Measurements from ENCODE around the gene CHST6.
A peak's percentile ranks its signal among the peaks of the same experiment; 100 is the strongest.
"Not testable (repeated sequence)": the region's sequence is repeated elsewhere in the genome, so short reads cannot be mapped to it uniquely, and the experiment has no call there.

Gene CHST6

GRCh38 chr16:75475420-75475847 lies 19.8 kb downstream of the CHST6 start:
- no peak for DNase-seq (ENCODE audit: low read depth)

- no peak for DNase-seq (ENCODE audit: low read depth)
Measured at GRCh38 chr16:75472908-75473877, 22.0 kb downstream of the CHST6 start.

DNA sequence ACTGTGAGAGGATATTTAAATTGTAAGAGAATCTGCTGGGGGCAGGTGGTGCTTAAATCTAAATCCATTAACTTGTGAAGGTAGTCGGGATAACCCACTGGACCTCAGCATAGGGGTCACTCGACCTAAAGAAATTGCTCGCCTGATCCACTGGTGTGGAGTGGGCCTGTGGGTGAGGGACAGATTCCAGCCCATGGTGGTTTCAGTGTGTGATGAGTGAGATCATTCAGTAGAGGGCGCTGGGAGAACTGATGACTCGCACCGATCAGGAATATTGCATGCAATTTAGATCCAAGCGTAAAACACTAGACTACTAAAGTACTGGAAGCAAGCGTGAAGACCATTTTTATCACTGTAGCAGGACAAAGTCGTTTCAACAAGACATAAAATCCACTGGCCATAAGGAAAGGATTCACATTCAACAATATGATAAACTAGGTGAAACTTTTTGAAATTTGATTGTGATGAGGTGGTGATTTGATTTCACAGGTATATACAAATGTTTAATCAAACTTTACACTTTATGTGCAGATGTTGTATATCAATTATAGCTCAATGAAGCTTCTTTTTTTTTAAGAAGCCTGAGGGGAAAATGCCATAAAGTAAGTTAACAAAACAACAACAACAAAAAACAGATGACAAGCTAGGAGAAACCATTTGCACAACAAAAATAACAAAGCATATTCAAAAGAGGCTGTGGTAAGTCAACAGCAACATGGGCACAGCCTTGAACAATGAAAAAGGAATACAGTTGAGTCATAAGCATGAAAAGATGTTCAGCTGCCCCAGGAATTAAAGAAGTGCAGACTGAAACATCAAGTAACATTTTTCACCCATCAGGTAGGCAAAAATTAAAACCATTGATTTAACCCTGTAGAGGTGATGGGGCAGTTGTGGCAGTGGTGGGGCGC lies 23.3 kb downstream of the CHST6 start:
- no peak for DNase-seq (ENCODE audit: low read depth)

- DNase-seq (ENCODE audit: low read depth) = no peak
Measured at GRCh38 chr16:75466760-75467159, 28.5 kb downstream of the CHST6 start.

- DNase-seq (ENCODE audit: low read depth) = peak; percentile 99
Measured at GRCh38 chr16:75464122-75464918, 30.9 kb downstream of the CHST6 start, which contains the start of gene TMEM170A. Gene TMEM170A (minus strand): TSS chr16:75464689. CDS start chr16:75464600, 89 bp downstream.

DNA sequence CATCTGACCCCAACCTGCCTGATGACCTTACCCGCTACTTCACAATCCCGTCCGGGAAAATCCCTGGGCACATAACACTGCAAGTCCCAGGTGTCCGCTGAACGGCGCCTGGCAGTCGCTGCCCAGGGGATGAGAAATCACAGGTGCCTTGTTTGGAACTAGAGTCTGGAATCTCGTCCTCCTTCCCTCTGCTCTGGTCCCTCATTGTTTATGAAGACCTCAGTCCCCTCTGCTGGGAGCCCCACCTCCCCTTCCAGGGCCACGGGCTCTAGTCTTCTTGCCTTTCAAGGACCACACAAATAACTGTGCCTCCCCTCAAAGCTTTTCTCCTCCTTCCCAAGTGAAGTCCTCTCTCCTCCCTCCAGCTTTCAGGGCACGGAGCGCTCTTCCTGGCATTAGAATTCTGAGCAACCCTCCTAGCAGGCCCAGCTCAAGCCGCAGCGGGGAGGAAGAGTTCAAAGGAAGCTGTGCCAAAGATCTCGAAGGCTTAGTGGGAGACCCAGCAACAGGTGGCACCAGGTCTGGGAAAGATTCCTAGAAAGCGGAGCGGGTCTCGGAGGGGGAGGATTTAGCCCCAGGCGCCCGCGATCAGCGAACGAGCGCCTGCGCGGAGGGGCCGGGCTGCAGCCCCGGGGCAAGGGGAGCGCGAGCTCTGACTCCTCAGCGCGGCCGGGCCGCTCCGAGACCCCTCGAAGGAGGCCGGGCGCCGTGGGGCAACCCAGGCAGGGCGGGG lies 31.7 kb downstream of the CHST6 start:
- peak; percentile 16 for DNase-seq (ENCODE audit: low read depth)

DNA sequence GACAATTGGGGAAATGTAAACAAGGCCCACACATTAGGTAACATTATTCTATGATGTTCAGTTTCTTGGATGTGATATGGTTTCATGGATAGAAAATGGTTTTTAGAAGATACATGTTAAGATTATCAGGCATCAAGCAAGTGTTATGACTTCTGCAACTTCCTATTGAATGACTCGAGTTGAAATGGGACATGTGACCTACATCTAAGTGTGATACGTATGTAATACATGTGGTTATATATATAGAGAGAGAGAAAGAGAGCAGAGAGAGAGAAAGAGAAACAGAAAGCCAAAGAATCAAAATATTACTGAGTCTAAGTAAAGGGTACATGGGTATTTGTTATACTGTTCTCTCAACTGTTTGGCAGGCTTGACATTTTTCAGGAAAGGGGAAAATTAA lies 32.4 kb downstream of the CHST6 start:
- DNase-seq (ENCODE audit: low read depth) = no peak

DNA sequence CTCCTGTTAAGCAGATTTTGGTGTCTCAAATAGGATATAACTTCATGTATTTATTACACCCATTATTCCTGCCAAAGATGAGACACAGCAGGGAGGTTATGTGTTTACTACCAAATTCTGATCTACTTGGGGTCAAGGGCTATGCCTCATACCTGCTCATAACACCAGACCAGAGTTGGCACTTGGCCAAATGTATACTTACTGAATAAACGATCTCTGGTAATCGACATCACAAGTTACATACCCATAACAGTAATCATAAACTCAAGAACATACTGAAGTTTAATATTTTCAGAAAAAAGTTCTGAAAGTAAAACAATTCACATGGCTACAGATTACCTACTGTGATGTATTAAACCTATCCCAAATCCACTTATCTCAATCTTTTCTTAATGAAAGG lies 33.7 kb downstream of the CHST6 start:
- DNase-seq (ENCODE audit: low read depth) = no peak

GRCh38 chr16:75460446-75460845 lies 34.8 kb downstream of the CHST6 start:
- DNase-seq (ENCODE audit: low read depth) = no peak

GRCh38 chr16:75459691-75460090 lies 35.5 kb downstream of the CHST6 start:
- no peak for DNase-seq (ENCODE audit: low read depth)

GRCh38 chr16:75458439-75458838 lies 36.8 kb downstream of the CHST6 start:
- DNase-seq (ENCODE audit: low read depth) = no peak

DNA sequence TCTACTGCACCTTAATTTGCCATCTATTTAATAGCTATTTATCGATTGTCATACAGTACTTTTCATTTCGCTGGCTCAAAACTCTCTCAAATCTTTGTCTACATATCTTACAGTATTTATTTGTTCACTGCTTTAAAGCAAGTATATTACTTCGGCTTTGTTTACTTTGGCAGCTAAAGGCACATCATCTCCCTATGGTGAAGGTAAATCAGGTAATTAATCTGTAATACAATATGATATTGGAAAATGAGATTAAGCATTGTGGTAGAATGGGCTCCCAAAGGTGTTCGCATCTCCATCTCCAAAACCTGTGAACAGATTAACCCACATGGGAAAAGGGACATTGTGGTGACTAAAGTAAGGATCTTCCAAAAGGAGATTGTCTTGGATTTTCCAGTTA lies 37.2 kb downstream of the CHST6 start:
- no peak for DNase-seq (ENCODE audit: low read depth)

- DNase-seq (ENCODE audit: low read depth) = no peak
Measured at GRCh38 chr16:75457485-75458021, 37.7 kb downstream of the CHST6 start.

DNA sequence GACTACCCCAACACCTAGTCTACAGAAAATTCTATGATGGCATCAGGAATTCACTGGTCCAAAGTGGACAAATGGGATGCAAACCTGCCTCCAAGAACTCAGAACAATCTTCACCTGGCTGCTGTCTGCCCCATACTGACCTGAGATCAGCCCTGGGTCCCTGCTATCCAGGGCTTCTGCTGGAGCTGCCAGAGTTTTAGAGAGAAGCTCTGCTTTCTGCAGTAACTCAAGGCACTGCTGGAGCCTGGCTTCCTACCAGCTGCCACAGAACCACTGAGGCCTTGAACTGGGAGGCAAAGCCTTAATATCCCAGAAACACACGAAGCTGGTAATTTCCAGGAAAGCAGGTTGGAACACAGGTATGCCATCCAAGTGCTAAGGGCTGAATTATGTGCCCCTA lies 38.3 kb downstream of the CHST6 start:
- no peak for DNase-seq (ENCODE audit: low read depth)

- DNase-seq (ENCODE audit: low read depth) = not testable (repeated sequence)
Measured at GRCh38 chr16:75456486-75456885, 38.8 kb downstream of the CHST6 start.

DNA sequence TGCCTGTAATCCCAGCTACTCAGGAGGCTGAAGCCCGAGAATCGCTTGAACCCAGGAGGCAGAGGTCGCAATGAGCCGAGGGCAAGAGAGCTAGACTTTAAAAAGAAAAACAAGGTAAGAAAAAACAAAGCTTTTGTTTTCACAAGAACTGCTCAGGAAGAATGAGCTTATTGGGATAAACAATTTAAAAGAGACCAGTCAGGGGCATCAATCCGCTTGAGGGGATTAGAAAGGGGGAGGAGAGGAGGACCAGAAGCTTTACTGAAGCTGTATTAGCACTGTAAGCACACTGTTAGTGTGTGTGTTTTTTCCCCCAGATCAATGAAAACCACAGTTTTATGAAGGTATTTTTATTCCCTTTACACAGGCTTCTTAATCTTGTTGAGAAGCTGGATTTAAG lies 39.6 kb downstream of the CHST6 start:
- DNase-seq (ENCODE audit: low read depth) = no peak

- no peak for DNase-seq (ENCODE audit: low read depth)
Measured at GRCh38 chr16:75452464-75453190, 42.6 kb downstream of the CHST6 start.

- DNase-seq (ENCODE audit: low read depth) = no peak
Measured at GRCh38 chr16:75446416-75446815, 48.8 kb downstream of the CHST6 start.

DNA sequence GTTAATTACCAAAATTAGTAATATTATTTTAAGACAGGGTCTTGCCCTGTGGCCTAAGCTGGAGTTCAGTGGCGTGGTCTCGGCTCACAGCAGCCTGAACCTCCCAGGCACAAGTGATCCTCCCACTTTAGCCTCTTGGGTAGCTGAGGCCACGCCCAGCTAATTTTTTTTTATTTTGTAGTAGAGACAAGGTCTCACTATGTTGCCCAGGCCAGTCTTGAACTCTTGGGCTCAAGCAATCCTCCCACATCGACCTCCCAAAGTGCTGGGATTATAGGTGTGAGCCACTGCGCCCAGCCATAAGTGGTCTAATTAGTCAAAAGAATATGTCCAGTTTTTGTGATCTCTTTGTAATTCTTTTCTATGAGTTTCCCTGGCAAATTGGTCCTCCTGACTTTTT lies 49.9 kb downstream of the CHST6 start:
- DNase-seq (ENCODE audit: low read depth) = no peak

GRCh38 chr16:75443298-75443697 lies 51.9 kb downstream of the CHST6 start:
- DNase-seq (ENCODE audit: low read depth) = no peak

Measured in activated T-helper 1 cell treated with Interleukin-2 at 50 U/mL for 16 hours (primary cell).